Raji (cell line): ENCODE data around the gene KRTAP19-8.

ENCODE experiments used
- POLR2A ChIP-seq: IDR thresholded peaks from 2 replicates; pipeline ENCODE4 v1.6.1; 2011; ENCODE audit warnings: low read depth, low read length, control low read depth; ENCODE audit not compliant: insufficient read depth

Gene KRTAP19-8

DNA sequence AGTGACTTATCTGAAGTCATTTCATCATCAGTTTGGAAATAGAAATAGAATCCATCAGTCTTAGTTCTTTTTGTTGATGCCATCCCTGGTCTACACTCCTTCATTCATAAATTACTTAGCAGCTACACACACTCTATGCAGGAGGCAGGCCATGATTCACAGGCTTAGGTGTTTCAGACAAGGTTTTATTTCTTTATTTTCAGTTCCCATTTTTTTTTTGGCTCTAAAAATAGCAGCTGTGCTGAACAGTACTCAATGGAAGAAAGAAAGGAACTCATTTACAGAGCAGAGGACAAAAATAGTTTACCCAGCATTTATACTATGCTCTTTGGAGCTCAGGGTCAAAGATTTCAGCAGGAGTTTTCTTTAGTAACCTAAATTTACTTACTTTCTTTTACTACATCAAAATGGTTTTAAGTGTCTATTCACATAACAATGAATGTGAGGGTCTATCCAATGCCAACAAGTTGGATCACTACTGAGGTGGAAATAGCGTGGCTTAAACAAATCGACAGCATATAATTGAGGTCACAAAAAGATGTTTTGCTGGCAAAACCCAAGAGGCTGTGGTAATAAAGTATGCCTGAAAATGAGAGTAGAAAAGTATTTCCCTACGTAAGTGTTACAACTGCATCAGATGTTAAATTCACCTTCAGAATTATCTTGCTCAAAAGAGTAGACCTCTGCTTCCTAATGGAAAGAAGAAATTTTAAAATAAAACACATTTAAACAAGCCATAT, 7.7 kb downstream of the KRTAP19-8 start:
- TF ChIP-seq POLR2A: no peak

DNA sequence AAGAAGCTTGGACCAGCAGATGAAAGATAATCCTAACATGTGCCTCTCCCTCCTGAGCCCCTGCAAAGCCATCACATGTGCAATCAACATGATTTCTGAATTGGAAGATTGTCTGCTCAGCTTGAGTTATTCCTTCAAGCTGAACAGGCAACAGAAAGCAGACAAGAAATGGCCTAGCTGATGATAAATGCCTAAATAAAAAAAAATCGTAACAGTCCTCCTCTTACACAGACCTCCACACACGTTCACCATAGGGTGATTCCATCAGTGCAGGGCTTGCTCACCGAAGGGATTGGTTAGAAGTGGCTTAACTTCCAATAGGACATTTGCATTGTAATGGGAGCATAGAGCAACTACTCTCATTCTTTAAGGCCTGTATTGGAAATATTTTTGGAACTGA, 14.6 kb downstream of the KRTAP19-8 start:
- no peak for TF ChIP-seq POLR2A

DNA sequence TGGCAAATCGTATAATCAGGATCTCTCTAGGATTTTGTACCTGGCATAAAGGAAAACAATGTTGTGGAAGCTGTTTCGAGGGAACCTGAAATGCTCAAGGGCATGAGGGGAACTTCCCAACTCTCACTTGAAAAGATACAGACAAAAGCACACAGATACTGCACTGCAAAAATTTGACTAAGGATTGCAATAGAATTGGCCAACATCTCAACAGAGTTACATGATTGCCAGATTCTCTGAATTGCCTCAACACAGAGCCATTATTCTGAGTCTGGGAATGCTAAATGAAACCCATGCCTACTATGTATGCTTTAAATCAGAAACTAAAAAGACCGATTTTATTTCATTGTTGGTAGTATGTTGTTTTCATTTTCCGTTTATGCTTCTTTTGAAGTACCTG, 16.0 kb downstream of the KRTAP19-8 start:
- TF ChIP-seq POLR2A: no peak

DNA sequence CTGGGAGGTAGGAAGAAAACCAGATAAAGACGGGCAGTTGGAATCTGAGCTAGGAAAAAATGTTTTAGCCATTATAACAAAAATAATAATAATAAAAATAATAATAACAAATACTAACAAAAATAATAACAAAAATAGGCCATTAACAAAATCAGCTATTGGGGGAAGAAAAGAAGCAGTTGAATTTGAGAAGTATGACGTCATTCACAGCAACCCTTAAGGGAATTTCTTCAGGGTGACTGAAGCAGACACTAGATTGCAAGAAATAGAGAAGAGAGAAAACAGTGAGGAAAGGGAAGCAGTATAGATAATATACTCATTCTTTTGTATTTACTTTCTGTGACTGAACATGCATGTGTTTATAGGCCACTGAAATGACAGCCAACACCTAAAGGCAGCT, 20.0 kb downstream of the KRTAP19-8 start:
- TF ChIP-seq POLR2A: no peak

DNA sequence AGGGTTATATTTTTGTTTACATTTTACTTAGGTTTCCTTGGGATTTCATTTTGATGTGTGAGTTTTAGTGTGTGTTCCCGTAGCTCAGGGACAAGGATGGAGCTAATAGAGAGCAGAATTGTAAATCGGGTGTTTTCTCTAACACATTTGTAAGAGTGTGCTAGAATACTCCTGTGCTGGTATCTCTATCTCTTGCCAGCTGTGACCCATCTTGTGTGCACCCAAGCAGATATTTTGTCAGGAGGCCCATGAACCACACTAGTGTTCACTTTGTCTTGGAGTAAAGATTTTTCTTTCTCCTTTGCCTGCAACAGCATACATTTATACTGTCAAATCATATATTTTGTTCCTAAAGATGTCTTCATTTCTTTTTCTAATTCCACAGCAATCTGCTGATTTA, 23.4 kb downstream of the KRTAP19-8 start:
- no peak for TF ChIP-seq POLR2A

DNA sequence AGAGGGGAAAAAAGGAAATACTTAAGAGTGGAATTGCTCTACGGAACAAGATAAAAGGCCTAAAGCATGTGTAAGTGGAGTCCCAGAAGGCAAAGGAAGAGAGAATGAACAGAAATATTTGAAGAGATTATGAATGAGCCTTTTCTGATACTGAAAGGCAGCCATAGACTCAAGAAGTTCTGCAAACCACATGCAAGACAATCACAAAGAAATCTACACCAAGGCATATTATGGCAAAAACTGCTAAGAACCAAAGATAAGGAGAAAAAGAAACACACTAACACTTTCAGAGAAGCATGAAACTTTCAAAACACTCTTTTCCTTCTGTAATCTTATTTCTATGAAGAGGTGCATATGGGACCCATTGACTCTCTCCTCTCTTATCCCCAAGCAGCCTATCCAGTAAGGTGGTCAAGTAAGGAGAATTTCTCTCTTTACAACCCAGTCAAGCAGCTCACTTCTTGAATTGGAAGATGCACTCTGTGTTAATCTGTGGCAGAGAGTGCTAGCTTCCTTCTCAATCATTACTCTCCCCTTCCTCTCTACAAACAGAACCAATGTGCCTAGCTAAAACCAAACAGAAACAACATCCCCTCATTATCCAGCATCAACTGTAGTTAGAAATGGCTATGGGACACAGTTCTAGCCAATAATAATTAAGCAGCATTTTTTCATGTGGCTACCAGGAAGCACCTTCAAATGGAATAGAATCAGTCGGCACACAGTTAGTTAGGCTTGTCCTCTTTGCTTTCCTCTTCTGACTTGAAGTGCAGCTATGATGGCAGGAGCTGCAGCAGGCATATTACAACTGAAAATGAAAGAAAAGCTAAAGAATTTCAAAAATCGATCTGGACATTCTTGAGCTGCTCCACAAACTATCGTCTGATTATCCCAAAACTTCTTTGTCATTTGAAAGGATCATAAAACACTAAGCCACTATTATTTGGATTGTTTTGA, 25.9 kb downstream of the KRTAP19-8 start:
- no peak for TF ChIP-seq POLR2A

DNA sequence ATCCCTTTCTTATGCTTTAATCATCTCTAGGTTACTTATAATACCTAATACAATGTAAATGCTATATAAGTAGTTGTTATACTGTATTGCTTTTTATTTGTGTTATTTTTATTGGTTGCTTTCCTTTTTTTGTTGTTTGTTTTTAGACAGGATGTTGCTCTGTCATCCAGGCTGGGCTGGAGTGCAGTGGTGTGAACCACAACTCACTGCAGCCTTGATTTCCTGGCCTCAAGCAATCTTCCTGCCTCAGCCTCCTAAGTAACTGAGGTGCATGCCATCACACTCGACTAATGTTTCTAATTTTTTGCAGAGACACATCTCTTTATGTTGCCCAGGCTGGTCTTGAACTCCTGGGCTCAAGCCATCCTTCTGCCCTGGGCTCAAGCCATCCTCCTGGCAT, 26.9 kb downstream of the KRTAP19-8 start:
- TF ChIP-seq POLR2A: no peak

DNA sequence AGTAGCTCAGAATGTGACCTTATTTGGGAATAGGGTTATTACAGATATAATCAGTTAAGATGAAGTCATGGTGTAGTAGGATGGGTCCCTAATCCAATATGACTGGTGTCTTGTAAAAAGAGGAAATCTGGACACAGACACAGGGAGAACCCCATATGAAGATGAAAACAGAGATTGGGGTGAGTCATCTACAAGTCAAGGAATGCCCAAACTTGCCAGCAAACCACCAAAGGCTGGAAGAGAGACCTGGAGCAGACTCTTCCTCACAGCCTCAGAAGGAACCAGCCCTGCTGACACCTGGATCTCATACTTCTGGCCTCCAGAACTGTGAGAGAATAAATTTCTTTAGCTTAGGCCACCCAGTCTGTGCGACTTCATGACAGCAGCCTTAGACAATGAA, 29.9 kb downstream of the KRTAP19-8 start:
- TF ChIP-seq POLR2A: no peak

DNA sequence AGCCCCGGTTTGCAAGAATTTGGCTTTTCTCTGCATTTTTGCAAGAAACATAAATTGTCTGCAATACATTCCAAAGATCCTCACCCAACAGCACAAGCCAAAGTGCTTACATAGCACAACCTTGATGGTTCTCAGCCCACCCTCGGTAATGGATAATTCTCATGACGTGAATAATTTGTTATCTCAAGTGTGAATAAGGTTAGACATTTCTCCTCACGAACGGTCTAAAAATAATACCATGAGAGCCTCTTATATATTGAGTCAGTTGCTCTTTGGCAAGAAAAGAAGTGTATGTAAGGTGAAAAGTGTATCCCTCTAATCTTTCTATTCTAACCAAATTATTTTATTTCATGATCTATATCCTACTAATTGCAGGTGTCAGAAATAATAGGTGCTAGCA, 33.3 kb downstream of the KRTAP19-8 start:
- no peak for TF ChIP-seq POLR2A

DNA sequence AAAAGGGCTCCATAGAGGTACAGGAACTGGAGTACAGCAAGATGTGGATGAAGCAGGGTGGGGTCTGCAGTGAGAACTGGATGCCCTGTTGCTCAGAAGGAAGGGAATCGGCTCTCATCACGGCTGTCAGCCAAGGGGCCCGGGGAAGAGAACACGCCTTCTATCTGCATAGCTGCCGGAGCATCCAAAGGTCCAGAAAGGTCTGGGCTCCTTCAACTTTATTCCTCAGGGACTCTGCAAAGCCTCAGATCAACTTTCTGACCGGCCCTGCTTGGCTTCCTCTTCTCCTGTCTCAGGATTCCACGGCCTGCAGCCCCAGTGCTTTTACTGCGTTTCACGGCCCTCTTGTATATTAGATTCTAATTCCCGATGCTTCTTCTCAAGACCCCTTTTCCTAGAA, 34.8 kb downstream of the KRTAP19-8 start:
- TF ChIP-seq POLR2A: no peak

DNA sequence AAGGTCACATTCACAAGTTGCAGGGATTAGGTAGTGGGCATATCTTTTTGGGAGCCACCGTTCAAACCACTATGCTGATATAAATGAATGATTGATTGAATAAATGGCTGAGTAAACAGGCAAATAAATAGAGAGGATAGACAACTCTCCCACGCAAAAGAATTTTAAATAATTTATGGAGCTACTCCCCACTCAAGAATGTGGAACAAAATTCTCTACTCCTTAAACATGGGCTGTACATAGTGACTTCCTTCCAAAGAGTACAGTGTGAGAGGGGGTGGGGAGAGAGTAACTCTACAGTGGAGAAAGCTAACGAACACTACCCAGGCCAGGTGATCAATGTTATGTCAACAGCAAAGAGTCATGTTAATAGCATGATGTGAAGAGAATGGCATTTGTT, 40.7 kb downstream of the KRTAP19-8 start:
- TF ChIP-seq POLR2A: no peak

DNA sequence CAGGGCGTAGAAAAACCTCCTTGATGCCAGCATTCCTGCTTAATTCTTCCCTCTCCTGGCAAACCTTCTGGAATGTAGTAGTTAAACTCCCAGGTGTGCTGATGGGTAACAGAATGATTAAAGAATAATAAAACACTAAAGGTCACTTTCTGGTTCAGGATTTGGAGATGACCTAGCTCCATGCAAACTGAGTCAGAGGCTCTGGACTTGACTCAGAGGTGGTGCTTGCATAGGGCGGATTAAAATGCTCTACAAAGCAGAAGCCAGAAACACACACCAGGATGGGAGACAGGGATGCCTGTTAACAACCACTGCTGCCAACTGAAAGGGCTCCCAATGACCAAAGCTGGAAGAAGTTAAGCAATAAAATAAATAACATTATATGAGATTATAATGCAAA, 41.5 kb downstream of the KRTAP19-8 start:
- TF ChIP-seq POLR2A: no peak

DNA sequence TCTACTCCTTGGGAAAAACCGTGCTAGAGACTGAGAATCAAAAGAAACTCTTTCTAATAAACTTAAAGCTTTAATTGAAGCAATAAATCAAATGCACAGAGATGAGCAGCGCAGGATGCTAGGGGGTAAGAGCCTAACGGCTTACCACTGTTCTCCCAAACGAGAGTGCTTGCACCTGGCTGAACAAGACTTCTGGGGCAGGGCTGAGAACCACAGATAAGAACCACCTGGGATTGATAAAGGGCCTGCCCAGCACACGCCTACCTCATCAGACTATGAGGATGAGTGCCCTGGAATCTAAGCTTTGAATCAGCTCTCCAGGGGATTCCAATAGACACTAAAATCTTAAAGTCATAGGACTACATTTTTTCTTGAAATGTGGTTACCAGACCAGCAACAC, 43.3 kb downstream of the KRTAP19-8 start:
- TF ChIP-seq POLR2A: no peak

DNA sequence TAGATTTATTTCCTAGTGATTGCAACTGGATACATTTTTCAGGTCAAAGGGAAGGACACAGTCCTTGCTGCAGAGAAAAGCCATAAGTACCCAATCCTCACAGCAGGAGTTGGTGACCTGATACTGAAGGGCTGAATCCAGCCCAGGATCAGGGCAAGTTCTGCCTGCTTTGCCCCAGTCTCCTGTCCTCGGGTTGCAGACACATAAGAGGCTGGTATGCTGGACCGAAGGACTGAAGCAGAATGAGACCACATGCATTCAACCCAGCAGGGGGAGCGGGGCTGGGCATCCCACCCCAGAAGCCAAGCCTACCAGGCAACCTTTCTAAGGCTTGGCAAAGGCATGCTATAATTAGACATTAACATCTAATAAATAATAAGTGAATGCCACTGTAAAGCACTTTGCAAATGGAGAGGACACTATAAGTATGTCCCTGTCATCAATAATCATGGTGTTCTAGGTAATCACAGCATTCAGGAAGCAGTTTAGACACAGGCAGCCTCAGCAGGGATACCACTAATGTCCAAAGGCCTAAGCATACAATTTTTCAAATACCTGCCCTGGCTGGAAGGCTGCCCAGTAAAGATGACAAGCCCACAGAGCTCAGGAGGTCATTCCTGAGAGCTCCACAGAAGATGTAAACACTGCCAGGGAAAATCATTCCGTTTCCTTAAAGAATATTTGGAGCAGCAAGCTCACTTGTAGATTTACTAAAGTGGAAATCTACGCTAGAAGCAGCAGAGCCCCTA, 47.6 kb downstream of the KRTAP19-8 start:
- no peak for TF ChIP-seq POLR2A

DNA sequence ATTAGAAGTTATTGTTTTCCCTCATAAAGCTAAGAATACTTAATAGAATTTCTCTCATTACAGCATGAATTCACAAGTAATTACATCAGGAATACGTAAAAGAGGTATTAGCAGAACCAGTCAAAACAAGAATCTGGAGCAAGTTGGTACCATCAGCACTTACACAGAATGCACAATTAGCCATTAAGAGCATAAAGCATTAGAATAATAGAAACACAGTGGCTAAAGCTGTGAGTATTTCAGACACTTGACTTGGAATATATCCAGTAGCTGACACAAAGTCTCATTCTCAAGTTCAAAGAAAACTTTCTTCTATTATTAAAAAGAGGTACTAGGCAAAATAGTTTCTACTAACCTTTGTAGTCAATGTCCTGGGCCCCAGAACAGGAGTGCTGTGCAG, 49.6 kb downstream of the KRTAP19-8 start:
- TF ChIP-seq POLR2A: no peak
